BLaER1 (cell line): ENCODE measurements around the gene RER1.

ENCODE experiments used
- H3K27ac ChIP-seq: shearing (Covaris generic); formaldehyde crosslinking; 2 replicates; pipeline ENCODE4 v1.8.1; 2022
- H3K27me3 ChIP-seq: shearing (Covaris generic); formaldehyde crosslinking; 2 replicates; pipeline ENCODE4 v1.8.1; 2022
- H3K36me3 ChIP-seq: shearing (Covaris generic); formaldehyde crosslinking; 2 replicates; pipeline ENCODE4 v1.8.1; 2022
- H3K4me1 ChIP-seq: shearing (Covaris generic); formaldehyde crosslinking; 2 replicates; pipeline ENCODE4 v1.8.1; 2022
- H3K4me2 ChIP-seq: shearing (Covaris generic); formaldehyde crosslinking; 2 replicates; pipeline ENCODE4 v1.8.1; 2022
- H3K4me3 ChIP-seq: shearing (Covaris generic); formaldehyde crosslinking; 2 replicates; pipeline ENCODE4 v1.8.1; 2022
- H3K9ac ChIP-seq: shearing (Covaris generic); formaldehyde crosslinking; 2 replicates; pipeline ENCODE4 v1.8.1; 2022
- H3K9me3 ChIP-seq: shearing (Covaris generic); formaldehyde crosslinking; 2 replicates; pipeline ENCODE4 v1.8.1; 2022
- H4K20me1 ChIP-seq: shearing (Covaris generic); formaldehyde crosslinking; 2 replicates; pipeline ENCODE4 v1.8.1; 2022
- Cebpa-rat ChIP-seq: shearing (Covaris generic); IDR thresholded peaks from 2 replicates; pipeline ENCODE4 v1.8.1; 2022

Gene RER1

DNA sequence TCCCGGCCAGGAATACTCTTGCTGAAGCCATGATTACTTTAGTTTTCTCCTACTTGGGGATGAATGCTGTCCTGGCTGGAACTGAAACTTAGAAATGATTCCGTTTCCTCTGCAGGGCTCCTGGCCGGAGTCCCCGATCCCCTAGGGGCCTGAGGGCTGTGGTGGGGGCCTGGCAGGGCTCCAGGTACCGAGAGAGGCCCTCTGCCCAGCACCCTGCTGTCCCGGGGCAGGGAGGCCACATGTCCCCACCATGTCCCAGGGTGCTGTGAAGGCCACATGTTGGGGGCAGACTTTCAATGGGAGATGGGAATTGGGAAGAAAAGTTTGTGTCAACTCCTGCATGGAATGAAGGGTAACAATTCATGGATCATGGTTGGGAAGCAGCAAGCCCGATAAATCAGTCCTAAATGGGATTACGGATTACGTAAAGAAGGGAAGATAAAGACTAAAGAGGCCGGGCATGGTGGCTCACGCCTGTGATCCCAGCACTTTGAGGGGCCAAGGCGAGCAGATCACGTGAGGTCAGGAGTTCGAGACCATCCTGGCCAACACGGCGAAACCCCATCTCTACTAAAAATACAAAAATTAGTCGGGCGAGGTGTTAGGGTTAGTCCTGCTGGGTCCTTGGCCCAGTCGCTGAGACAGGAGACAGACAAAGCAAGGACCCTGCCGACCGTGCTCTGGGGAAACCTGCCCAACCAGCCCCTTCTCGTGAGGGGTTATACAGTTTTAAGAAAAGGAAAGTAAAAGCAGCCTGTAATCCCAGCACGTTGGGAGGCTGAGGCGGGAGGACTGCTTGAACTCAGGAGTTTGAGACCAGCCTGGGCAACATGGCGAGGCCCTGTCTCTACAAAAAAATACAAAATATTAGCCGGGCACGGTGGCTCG is 37.8 kb upstream of the RER1 start:
- Histone ChIP-seq H3K36me3 (no peaks in the 10 kb centered on the region), H4K20me1 (no peaks in the 10 kb centered on the region), H3K27me3 (no peaks in the 10 kb centered on the region), H3K4me1 (peaks cover 32% of the 10 kb centered on the region), H3K4me3 (no peak overlapping the region), H3K4me2 (peak overlapping the region; percentile 71), H3K27ac (no peak overlapping the region), H3K9me3 (no peaks in the 10 kb centered on the region), H3K9ac (0 out of 2 replicates have a peak overlapping the region, but pooled peaks have one; percentile 55)
- no peak for TF ChIP-seq Cebpa-rat

DNA sequence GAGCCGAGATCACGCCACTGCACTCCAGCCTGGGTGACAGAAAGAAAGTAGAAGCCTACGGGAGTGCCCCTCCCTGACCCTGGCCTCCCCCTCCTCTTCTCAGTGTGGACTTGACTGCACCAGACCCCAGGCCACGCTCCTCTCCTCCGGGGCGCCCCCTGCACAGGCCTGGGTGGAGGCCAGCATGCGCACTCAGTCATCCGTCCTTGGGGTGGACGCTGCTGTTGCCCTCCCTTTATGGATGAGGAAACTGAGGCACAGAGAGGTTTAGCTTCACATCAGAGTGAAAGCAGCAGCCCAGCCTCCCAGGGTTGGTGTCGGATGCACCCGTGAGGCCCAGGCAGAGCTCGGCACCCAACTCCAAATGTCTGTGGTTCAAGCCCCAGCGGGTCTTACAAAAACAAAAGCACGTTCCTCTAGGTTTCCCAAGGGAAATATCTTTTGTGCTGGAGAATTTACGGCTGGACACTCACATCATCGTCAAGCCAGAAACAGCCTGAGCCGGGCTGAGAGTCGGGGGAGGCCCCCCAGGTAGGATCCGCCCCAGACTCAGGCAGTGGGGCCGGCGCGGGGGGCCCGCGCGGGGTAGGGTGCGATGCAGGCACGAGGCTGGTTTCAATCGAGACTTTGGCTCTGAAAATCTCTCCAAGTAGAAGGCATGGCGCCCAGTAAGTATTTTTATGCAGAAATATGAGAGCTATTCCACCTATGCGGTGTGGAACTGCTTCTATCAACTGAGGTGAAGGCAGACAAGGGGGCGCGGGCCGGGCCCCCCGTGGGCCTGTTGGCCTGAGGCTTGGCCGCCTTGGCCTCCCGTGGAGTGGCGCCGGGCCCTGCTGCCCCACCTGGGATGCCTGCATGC is 36.9 kb upstream of the RER1 start:
- no peaks in the 10 kb centered on the region for H3K27me3 ChIP-seq
- TF ChIP-seq Cebpa-rat: no peak
- peak overlapping the region; percentile 18 for H3K4me2 ChIP-seq
- no peak overlapping the region for H3K27ac ChIP-seq
- H3K9me3 ChIP-seq: no peaks in the 10 kb centered on the region
- no peak overlapping the region for H3K9ac ChIP-seq
- peaks cover 32% of the 10 kb centered on the region for H3K4me1 ChIP-seq
- H4K20me1 ChIP-seq: no peaks in the 10 kb centered on the region
- H3K4me3 ChIP-seq: no peak overlapping the region
- H3K36me3 ChIP-seq: no peaks in the 10 kb centered on the region

DNA sequence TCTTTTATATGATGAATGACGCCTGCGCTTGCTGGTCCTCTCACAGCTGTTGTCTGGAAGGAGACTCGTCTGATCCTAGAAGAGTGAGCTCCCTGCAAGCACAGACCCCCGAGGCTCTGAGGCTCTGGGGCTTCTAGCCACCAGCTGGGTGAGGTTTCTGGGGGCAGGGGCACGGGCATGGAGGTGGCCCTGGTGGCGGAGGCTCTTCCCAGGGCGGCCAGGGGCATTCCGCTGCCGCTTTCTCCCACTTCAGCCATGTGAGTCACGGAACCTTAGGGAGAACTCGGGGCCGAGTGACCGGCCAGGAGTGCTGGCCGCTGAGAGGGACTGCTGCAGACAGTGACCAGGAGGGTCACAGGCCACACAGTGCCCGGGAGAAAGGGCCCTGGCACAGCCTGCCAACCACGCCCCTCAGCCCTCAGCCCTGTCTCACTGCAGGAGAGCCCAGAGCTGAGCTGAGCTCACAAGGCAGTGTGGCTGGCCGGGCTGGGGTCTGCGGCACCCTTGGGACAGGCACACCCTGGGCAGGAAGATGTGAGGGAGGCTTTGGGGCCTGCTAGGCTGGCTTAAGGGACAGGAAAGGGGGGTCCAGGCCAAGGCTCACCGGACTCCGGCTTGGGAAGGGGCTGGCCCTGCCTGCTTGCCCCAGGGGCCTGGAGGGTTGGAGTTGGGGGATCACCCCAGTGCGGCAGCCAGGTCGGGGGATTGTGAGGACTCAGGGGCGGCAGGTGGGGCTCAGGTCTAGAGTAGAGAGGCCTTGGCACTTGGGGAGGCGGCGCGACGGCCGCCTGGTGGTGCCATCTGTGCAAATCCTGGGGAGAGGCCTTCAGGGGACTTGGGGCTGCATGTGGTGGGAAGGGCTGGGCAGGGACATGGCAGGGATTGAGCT is 36.0 kb upstream of the RER1 start:
- peaks cover 40% of the 10 kb centered on the region for H3K4me1 ChIP-seq
- no peaks in the 10 kb centered on the region for H3K36me3 ChIP-seq
- TF ChIP-seq Cebpa-rat: no peak
- no peak overlapping the region for H3K4me3 ChIP-seq
- H3K9ac ChIP-seq: no peak overlapping the region
- H3K9me3 ChIP-seq: no peaks in the 10 kb centered on the region
- H3K4me2 ChIP-seq: no peak overlapping the region
- no peak overlapping the region for H3K27ac ChIP-seq
- H3K27me3 ChIP-seq: no peaks in the 10 kb centered on the region
- H4K20me1 ChIP-seq: no peaks in the 10 kb centered on the region

DNA sequence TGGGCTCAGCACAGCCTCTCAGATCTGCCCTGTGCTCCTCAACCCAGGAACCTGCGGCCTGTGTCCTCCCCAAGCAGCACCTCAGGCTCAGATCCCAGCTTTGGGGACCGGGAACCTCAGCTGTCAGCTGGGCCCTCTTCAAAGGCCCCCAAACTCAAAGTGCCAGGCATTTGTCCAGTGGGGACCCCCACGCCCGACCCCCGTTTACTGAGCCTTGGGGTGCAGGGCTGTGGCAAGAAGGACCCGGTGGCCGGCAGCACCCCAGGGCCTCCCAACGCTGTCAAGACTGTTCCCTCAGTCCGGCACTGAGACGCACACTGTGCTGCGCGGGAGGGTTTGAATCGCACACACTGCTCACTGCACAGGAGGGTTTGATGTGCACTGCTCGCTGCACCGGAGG is 35.2 kb upstream of the RER1 start:
- no peak overlapping the region for H3K27ac ChIP-seq
- H3K9ac ChIP-seq: no peak overlapping the region
- no peaks in the 10 kb centered on the region for H3K27me3 ChIP-seq
- no peak overlapping the region for H3K4me3 ChIP-seq
- TF ChIP-seq Cebpa-rat: no peak
- H4K20me1 ChIP-seq: no peaks in the 10 kb centered on the region
- H3K36me3 ChIP-seq: no peaks in the 10 kb centered on the region
- H3K4me1 ChIP-seq: peaks cover 46% of the 10 kb centered on the region
- H3K9me3 ChIP-seq: peaks cover 4% of the 10 kb centered on the region; the same call in 1 of the 2 replicates
- H3K4me2 ChIP-seq: no peak overlapping the region

DNA sequence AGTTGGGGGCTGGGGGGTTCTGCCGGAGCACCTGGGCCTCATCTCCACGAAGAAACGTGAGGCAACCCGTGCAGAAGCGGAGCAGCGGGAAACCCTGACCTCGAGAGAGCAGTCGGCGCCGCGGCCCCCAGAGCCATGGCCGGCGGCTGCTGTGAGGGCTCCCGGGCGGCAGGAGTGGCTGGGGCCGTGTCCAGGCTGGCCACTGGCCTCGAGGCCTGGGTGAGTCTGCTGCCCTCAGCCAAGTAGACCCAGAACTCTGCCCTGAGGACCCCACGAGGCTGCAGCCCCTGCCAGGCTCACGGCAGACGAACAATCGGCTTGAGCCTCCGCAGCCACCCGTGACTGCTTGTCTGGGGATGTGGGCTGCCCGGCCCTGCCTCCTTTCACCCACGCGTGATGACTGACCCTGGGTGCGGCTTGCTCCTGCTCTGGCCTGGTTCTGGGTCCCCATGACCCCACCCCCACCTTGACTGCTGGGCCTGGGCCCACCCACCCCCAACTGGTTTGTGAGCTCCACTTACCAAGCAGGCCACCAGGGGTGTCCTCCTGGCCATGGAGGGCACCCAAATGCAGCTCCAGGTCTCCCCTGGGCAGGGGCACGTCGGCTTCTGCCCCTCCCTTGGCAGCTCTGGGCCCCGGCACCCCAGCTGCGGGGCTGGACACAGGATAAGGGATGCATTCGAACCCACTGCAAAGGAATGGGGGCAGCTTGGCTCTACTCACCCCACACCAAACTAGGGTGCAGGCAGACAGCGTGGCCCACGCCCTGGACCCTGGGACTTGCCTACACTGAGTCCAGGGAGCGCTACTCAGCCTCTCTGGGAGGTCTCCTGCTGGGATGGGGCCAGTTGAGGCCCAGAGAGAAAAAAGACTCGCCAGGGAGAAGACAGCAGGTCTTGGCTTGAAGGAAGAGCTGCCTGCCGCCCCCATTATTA is 34.5 kb upstream of the RER1 start:
- Histone ChIP-seq H3K4me3 (no peak overlapping the region), H3K9ac (no peak overlapping the region), H3K36me3 (no peaks in the 10 kb centered on the region), H3K27me3 (no peaks in the 10 kb centered on the region), H3K9me3 (peaks cover 12% of the 10 kb centered on the region), H3K27ac (no peak overlapping the region), H4K20me1 (no peaks in the 10 kb centered on the region), H3K4me2 (no peak overlapping the region), H3K4me1 (peaks cover 43% of the 10 kb centered on the region)
- TF ChIP-seq Cebpa-rat: no peak

DNA sequence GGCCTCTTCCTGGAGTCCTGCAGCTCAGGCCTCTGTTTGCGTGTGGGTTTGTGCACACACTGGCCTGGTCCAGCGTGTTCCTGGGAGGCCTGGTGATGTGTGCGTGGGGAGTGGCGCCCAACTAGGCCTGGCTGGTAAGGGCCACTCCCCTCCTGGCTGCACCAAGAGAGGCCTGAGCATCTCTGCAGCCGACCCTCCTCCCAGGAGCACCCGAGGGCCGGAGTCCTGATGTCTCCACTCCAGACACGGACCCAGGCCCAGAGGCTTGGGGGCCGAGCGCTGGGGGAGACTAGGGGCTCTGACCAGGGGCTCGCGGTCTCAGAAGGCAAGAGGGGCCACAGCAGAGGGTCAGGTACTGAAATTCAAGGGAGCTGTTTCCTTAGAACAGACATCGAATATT is 33.6 kb upstream of the RER1 start:
- Histone ChIP-seq H3K9ac (no peak overlapping the region), H4K20me1 (no peaks in the 10 kb centered on the region), H3K4me2 (no peak overlapping the region), H3K4me3 (no peak overlapping the region), H3K4me1 (peaks cover 34% of the 10 kb centered on the region), H3K27me3 (no peaks in the 10 kb centered on the region), H3K27ac (no peak overlapping the region), H3K9me3 (peaks cover 20% of the 10 kb centered on the region), H3K36me3 (no peaks in the 10 kb centered on the region)
- TF ChIP-seq Cebpa-rat: no peak

DNA sequence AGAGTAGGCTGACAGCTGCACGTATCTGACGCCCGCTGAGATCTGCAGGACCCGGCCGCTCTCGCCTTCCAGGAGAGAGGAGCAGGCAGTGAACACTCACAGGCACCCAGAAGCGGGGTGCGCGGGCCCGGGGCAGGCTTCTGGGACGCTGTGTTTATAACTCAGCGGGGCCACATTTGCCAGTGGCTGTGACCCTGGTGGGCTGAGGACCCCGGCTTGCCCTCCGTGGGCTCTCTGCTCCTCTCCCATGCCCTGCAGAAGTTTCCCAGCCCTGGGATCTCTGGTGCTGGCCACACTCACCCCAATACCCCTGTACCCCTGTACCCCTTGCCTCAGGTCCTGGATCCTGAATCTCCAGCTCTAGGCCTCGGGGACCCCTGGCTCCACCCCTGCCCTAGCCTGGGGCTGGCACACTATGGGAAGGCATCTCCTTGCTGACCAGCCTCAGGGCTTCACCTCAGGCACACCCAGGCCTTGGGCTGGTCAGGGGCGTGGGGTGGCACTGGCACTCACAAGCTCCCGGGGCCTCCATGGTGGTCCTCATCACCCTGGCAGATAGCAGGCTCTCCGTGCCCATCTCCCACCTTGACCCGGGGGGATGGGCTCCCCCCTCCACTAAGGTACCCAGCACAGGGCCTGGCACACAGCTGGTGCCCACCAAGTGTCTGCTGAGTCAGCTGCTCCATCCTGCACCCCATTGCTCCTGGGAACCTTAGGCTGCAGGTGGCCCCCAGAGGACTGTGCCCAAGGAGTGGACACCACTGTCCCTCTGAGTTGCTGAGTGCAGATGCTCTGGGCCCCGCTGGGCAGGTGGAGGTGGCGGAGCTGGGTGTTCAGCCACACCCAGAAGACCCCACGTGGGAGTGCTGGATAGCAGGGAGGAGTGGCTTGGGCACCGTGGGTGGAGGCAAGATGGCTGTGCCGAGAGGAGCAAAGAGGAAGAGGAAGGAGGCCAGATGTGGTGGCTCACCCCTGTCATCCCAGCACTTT is 32.7 kb upstream of the RER1 start:
- H3K4me2 ChIP-seq: no peak overlapping the region
- TF ChIP-seq Cebpa-rat: no peak

More for the DNA sequence above, 32.7 kb upstream of the RER1 start:
- Histone ChIP-seq H3K9ac (no peak overlapping the region), H3K27me3 (no peaks in the 10 kb centered on the region), H4K20me1 (no peaks in the 10 kb centered on the region), H3K9me3 (peaks cover 27% of the 10 kb centered on the region), H3K36me3 (no peaks in the 10 kb centered on the region), H3K4me3 (no peak overlapping the region), H3K27ac (no peak overlapping the region), H3K4me1 (peaks cover 25% of the 10 kb centered on the region)
